Measurements from ENCODE around the gene FCAMR. TPM values are rescaled to one million over a fixed set of nuclear protein-coding genes. Genes with fewer than 3 reads are reported as not detected.

Gene FCAMR
- total RNA-seq, 1 donor from 2014 or later: not detected

DNA sequence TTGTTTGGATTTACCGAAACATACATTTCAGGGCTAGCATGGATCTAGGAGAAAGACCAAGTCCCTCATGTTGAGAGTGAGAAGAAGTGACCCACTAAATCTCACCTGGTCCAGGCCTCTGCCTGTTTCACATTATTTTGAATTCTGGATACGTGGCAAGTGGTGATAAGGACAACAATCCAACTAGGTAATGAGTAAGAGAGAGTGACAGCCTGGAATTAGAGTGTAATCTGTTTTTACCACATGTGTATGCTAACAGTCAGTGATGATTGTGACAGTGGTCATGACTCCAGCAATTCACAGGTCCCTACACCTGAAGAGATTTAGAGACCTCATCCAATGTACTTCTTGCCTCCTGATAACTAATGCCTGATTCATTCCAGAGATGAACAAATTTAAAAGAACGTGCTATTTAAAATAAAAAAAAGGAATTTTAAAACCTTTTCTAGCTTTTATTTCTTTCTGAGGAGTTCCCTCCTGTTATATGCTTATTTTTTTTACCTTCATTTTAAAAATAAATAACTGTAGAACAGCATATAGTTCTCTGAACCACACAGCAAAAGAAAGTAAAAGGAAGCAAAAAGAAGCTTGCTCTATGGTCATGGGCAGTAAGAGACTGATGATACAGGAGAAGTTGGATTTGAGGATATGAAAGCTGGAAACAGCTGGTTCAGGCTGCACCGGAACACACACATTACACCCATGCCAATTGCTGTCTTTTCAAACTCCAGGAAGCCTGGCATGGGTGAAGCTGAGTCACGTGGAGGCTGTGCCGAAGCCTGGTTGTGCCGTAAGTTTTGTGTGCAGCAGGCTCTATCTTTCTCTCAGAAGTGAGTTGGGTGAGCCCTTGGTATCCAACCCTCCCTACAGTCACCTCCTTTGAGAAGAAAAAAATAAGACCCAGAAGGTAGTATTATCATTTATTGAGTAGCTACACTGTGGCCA, 47.6 kb upstream of the FCAMR start:
- Mint-ChIP-seq H3K27ac (ENCODE audit: unreplicated experiment) (no peak overlapping the region), H3K36me3 (ENCODE audit: low read depth, unreplicated experiment) (no peaks in the 10 kb centered on the region), H3K9me3 (ENCODE audit: unreplicated experiment) (no peaks in the 10 kb centered on the region), H3K4me3 (ENCODE audit: unreplicated experiment) (no peak overlapping the region), H3K4me1 (ENCODE audit: unreplicated experiment) (no peaks in the 10 kb centered on the region), H3K27me3 (ENCODE audit: unreplicated experiment) (peaks cover 5% of the 10 kb centered on the region)
- no peak for DNase-seq (ENCODE audit: low spot score)
- TF ChIP-seq CTCF (IDR thresholded peaks at IDR 0.05; ENCODE audit: unreplicated experiment): no peak

- H3K4me3 Mint-ChIP-seq (ENCODE audit: unreplicated experiment): no peak overlapping the region
- DNase-seq (ENCODE audit: low spot score): no peak
- peaks cover 3% of the 10 kb centered on the region for H3K27me3 Mint-ChIP-seq (ENCODE audit: unreplicated experiment)
- no peaks in the 10 kb centered on the region for H3K36me3 Mint-ChIP-seq (ENCODE audit: low read depth, unreplicated experiment)
- no peaks in the 10 kb centered on the region for H3K4me1 Mint-ChIP-seq (ENCODE audit: unreplicated experiment)
- no peak for TF ChIP-seq CTCF (IDR thresholded peaks at IDR 0.05; ENCODE audit: unreplicated experiment)
- no peak overlapping the region for H3K27ac Mint-ChIP-seq (ENCODE audit: unreplicated experiment)
- no peaks in the 10 kb centered on the region for H3K9me3 Mint-ChIP-seq (ENCODE audit: unreplicated experiment)
Measured at GRCh38 chr1:207015791-207016190, 45.5 kb upstream of the FCAMR start.

GRCh38 chr1:207014728-207015127, 44.5 kb upstream of the FCAMR start:
- H3K36me3 Mint-ChIP-seq (ENCODE audit: low read depth, unreplicated experiment): no peaks in the 10 kb centered on the region
- no peak for DNase-seq (ENCODE audit: low spot score)
- no peak for TF ChIP-seq CTCF (IDR thresholded peaks at IDR 0.05; ENCODE audit: unreplicated experiment)

GRCh38 chr1:207013321-207014085, 43.2 kb upstream of the FCAMR start:
- Mint-ChIP-seq H3K4me1 (ENCODE audit: unreplicated experiment) (peaks cover 9% of the 10 kb centered on the region), H3K4me3 (ENCODE audit: unreplicated experiment) (no peak overlapping the region), H3K27me3 (ENCODE audit: unreplicated experiment) (peaks cover 3% of the 10 kb centered on the region), H3K9me3 (ENCODE audit: unreplicated experiment) (no peaks in the 10 kb centered on the region), H3K27ac (ENCODE audit: unreplicated experiment) (no peak overlapping the region), H3K36me3 (ENCODE audit: low read depth, unreplicated experiment) (no peaks in the 10 kb centered on the region)
- no peak for TF ChIP-seq CTCF (IDR thresholded peaks at IDR 0.05; ENCODE audit: unreplicated experiment)
- no peak for DNase-seq (ENCODE audit: low spot score)

More at GRCh38 chr1:207014728-207015127, 44.5 kb upstream of the FCAMR start:
- Mint-ChIP-seq H3K9me3 (ENCODE audit: unreplicated experiment) (no peaks in the 10 kb centered on the region), H3K4me3 (ENCODE audit: unreplicated experiment) (no peak overlapping the region), H3K27me3 (ENCODE audit: unreplicated experiment) (peaks cover 3% of the 10 kb centered on the region), H3K4me1 (ENCODE audit: unreplicated experiment) (peaks cover 4% of the 10 kb centered on the region), H3K27ac (ENCODE audit: unreplicated experiment) (no peak overlapping the region)
